ENCODE results near the gene DCAF6. TPM values are rescaled to one million over a fixed set of nuclear protein-coding genes. Genes with fewer than 3 reads are reported as not detected.

The DCAF6 gene
- total RNA-seq, 1 experiment from 2014 or later: 84.6 TPM

DNA sequence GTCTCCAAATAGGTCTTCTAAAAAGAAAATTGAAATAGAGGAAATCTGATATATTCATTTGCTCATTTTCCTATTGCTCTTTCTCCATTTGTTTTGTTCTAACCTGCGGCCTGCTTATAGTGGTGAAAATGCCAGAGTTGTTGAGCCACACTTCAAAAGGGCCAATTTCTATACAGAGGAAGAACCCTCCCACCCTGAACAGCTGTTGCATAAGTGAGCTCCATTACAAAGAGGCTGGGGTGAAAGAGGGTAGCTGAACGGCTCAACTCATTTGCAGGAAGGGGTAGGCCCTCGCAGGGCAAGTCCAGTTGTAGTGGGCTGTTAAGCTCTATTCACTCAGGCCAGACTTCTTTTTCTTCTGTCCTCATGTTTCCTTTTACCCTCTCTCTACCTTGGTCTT is 31.3 kb upstream of the DCAF6 start:
- Histone ChIP-seq H2AFZ (ENCODE audit: low read length) (no peak overlapping the region), H3K36me3 (ENCODE audit: insufficient read depth, low read length) (no peaks in the 10 kb centered on the region), H3K9me3 (ENCODE audit: low read length) (no peaks in the 10 kb centered on the region; the same call in 1 of the 2 replicates), H3K79me2 (ENCODE audit: low read length) (no peaks in the 10 kb centered on the region), H3K27ac (ENCODE audit: low read length) (no peak overlapping the region), H3K27me3 (ENCODE audit: low read length) (0 out of 2 replicates have a peak, but pooled peaks cover 2% of the 10 kb centered on the region), H3K4me3 (ENCODE audit: low read length) (no peak overlapping the region), H3K9me2 (replicated peaks; ENCODE audit: insufficient read depth, low read length) (no peaks in the 10 kb centered on the region), H3K9ac (ENCODE audit: low read length) (no peak overlapping the region), H3K4me1 (ENCODE audit: low read length) (no peaks in the 10 kb centered on the region; the same call in 1 of the 2 replicates), H4K20me1 (ENCODE audit: insufficient read depth, low read depth, low read length) (no peaks in the 10 kb centered on the region), H3K4me2 (ENCODE audit: low read depth, low read length, poor library complexity, severe bottlenecking) (no peak overlapping the region)
- DNase-seq: no peak

GRCh38 chr1:167905671-167906070 is 30.8 kb upstream of the DCAF6 start:
- no peaks in the 10 kb centered on the region for H3K4me1 ChIP-seq (ENCODE audit: low read length)
- H3K27ac ChIP-seq (ENCODE audit: low read length): no peak overlapping the region
- no peaks in the 10 kb centered on the region for H3K79me2 ChIP-seq (ENCODE audit: low read length)
- H3K27me3 ChIP-seq (ENCODE audit: low read length): 0 out of 2 replicates have a peak, but pooled peaks cover 2% of the 10 kb centered on the region
- no peak overlapping the region for H2AFZ ChIP-seq (ENCODE audit: low read length)
- no peak overlapping the region for H3K9ac ChIP-seq (ENCODE audit: low read length)
- no peaks in the 10 kb centered on the region; the same call in 1 of the 2 replicates for H3K9me3 ChIP-seq (ENCODE audit: low read length)
- H4K20me1 ChIP-seq (ENCODE audit: insufficient read depth, low read depth, low read length): no peaks in the 10 kb centered on the region
- H3K36me3 ChIP-seq (ENCODE audit: insufficient read depth, low read length): no peaks in the 10 kb centered on the region
- H3K4me2 ChIP-seq (ENCODE audit: low read depth, low read length, poor library complexity, severe bottlenecking): no peak overlapping the region
- H3K9me2 ChIP-seq (replicated peaks; ENCODE audit: insufficient read depth, low read length): no peaks in the 10 kb centered on the region
- no peak for DNase-seq
- no peak overlapping the region for H3K4me3 ChIP-seq (ENCODE audit: low read length)

DNA sequence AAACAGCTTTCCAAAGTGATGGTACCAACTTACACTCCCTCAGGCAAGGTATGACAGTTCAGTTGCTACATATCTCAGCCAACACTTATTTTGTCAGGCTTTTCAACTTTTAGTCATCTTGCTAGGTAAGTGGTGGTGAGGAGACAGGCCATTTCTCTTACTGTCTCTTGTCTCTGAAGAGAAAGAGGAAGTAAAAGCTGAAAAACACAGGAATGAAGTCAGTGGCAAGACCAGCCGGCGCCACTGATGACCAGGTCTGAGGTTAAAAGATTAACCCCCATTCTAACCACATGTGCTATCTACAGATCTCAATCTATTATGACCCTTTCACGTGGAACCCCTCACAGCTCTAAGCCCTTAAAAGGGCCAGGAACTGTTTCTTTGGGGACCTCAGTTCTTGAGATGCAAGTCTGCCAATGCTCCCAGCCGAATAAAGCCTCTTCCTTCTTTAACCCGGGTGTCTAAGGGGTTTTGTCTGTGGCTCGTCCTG is 26.7 kb upstream of the DCAF6 start:
- Histone ChIP-seq H3K4me2 (ENCODE audit: low read depth, low read length, poor library complexity, severe bottlenecking) (no peak overlapping the region), H3K4me3 (ENCODE audit: low read length) (no peak overlapping the region), H4K20me1 (ENCODE audit: insufficient read depth, low read depth, low read length) (no peaks in the 10 kb centered on the region), H3K9me3 (ENCODE audit: low read length) (no peaks in the 10 kb centered on the region; the same call in 1 of the 2 replicates), H3K27me3 (ENCODE audit: low read length) (0 out of 2 replicates have a peak, but pooled peaks cover 2% of the 10 kb centered on the region), H2AFZ (ENCODE audit: low read length) (no peak overlapping the region), H3K79me2 (ENCODE audit: low read length) (no peaks in the 10 kb centered on the region), H3K9ac (ENCODE audit: low read length) (no peak overlapping the region), H3K36me3 (ENCODE audit: insufficient read depth, low read length) (no peaks in the 10 kb centered on the region), H3K4me1 (ENCODE audit: low read length) (no peaks in the 10 kb centered on the region), H3K9me2 (replicated peaks; ENCODE audit: insufficient read depth, low read length) (no peaks in the 10 kb centered on the region), H3K27ac (ENCODE audit: low read length) (no peak overlapping the region)
- no peak for DNase-seq

- Histone ChIP-seq H3K4me1 (ENCODE audit: low read length) (no peaks in the 10 kb centered on the region), H3K4me2 (ENCODE audit: low read depth, low read length, poor library complexity, severe bottlenecking) (no peak overlapping the region), H2AFZ (ENCODE audit: low read length) (no peak overlapping the region), H3K9ac (ENCODE audit: low read length) (no peak overlapping the region), H3K27me3 (ENCODE audit: low read length) (0 out of 2 replicates have a peak, but pooled peaks cover 2% of the 10 kb centered on the region), H3K4me3 (ENCODE audit: low read length) (no peak overlapping the region), H3K9me2 (replicated peaks; ENCODE audit: insufficient read depth, low read length) (no peaks in the 10 kb centered on the region), H4K20me1 (ENCODE audit: insufficient read depth, low read depth, low read length) (no peaks in the 10 kb centered on the region), H3K79me2 (ENCODE audit: low read length) (no peaks in the 10 kb centered on the region), H3K27ac (ENCODE audit: low read length) (no peak overlapping the region), H3K9me3 (ENCODE audit: low read length) (no peaks in the 10 kb centered on the region; the same call in 1 of the 2 replicates), H3K36me3 (ENCODE audit: insufficient read depth, low read length) (no peaks in the 10 kb centered on the region)
- DNase-seq: no peak
Measured at GRCh38 chr1:167910530-167910929, 26.0 kb upstream of the DCAF6 start.

DNA sequence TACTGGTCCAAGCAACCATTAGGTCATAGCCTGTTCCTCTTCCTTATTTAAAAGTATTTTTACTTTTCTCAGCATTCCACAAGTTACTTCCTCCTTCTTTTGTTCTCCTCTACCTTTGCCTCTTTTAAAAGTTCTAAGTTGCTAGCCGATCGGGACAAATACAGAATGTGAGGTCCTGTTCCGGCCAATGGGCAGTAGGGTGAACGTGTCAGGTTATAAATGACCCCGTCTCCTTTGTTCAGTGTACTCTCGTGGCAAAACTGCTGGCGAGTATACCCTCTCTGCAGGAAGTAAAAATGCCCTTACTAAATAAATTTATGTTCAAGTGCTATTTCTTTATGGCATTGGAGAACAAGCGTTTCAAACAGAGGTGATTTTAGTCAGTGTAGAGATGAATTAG is 25.1 kb upstream of the DCAF6 start:
- Histone ChIP-seq H3K36me3 (ENCODE audit: insufficient read depth, low read length) (no peaks in the 10 kb centered on the region), H3K4me3 (ENCODE audit: low read length) (no peak overlapping the region), H3K9me3 (ENCODE audit: low read length) (no peaks in the 10 kb centered on the region; the same call in 1 of the 2 replicates), H3K27me3 (ENCODE audit: low read length) (0 out of 2 replicates have a peak, but pooled peaks cover 2% of the 10 kb centered on the region), H3K27ac (ENCODE audit: low read length) (no peak overlapping the region), H2AFZ (ENCODE audit: low read length) (no peak overlapping the region), H3K4me1 (ENCODE audit: low read length) (no peaks in the 10 kb centered on the region), H3K4me2 (ENCODE audit: low read depth, low read length, poor library complexity, severe bottlenecking) (no peak overlapping the region), H3K79me2 (ENCODE audit: low read length) (no peaks in the 10 kb centered on the region), H4K20me1 (ENCODE audit: insufficient read depth, low read depth, low read length) (no peaks in the 10 kb centered on the region), H3K9me2 (replicated peaks; ENCODE audit: insufficient read depth, low read length) (no peaks in the 10 kb centered on the region), H3K9ac (ENCODE audit: low read length) (no peak overlapping the region)
- no peak for DNase-seq

DNA sequence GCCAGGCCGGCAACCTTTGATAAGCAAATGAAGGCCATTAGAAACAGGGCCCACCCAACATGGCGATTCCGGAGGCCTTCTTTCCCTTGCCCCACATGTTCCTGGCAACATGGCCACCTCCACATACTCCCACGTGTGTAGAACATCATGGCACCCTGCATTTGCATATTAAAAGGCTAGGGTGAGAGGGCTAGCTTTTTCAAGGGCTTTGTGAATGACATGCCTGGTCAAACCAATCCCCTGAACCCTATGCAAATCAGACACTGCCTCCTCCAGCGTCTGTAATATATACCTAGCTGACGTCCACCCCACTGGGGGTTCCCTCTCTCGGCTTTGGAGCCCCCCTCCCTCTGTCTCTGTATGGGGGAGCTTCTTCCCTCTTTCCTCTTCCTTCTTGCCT is 24.2 kb upstream of the DCAF6 start:
- DNase-seq: no peak
- Histone ChIP-seq H3K27me3 (ENCODE audit: low read length) (0 out of 2 replicates have a peak, but pooled peaks cover 2% of the 10 kb centered on the region), H3K4me2 (ENCODE audit: low read depth, low read length, poor library complexity, severe bottlenecking) (no peak overlapping the region), H4K20me1 (ENCODE audit: insufficient read depth, low read depth, low read length) (no peaks in the 10 kb centered on the region), H3K36me3 (ENCODE audit: insufficient read depth, low read length) (peaks cover 4% of the 10 kb centered on the region; the same call in 1 of the 2 replicates), H3K27ac (ENCODE audit: low read length) (no peak overlapping the region), H3K9me2 (replicated peaks; ENCODE audit: insufficient read depth, low read length) (no peaks in the 10 kb centered on the region), H3K4me1 (ENCODE audit: low read length) (no peaks in the 10 kb centered on the region), H2AFZ (ENCODE audit: low read length) (no peak overlapping the region), H3K9ac (ENCODE audit: low read length) (no peak overlapping the region), H3K9me3 (ENCODE audit: low read length) (no peaks in the 10 kb centered on the region; the same call in 1 of the 2 replicates), H3K79me2 (ENCODE audit: low read length) (no peaks in the 10 kb centered on the region), H3K4me3 (ENCODE audit: low read length) (no peak overlapping the region)

DNA sequence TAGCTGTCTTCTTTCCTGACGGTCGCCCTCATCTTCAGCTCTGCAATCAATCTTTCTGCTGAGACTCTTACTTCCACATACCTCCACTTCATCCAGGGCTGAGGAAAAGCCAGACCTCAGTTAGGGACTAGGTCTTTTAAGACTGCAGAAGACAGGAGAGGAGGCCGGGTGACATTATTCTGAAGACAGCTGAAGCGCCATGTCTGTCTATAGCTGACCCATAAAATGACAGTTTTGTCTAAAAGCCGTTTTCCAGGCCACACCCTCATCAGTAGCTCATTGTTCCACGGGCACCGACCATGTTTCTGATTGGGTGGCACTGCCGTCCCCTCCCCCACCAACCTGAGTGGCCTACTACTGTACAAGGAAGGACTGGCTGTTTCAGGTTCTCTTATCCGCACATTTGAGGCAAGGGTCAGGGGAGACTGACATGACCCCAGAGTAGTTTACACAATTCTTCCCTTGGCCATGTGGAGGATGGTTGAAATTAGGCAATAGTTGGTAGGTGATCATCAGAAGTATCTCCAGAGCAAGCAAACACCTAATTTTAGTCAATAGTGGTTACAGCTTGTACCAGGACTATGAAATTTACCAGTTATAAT is 22.5 kb upstream of the DCAF6 start, which contains the start of gene ADCY10:
Gene ADCY10 (minus strand): TSS at position 240 of the 602 bp plus-strand sequence. CDS start 8,994 bp downstream, outside the sequence.
- no peak for DNase-seq
- Histone ChIP-seq H3K9me3 (ENCODE audit: low read length) (no peaks in the 10 kb centered on the region; the same call in 1 of the 2 replicates), H3K79me2 (ENCODE audit: low read length) (no peaks in the 10 kb centered on the region), H3K36me3 (ENCODE audit: insufficient read depth, low read length) (peaks cover 12% of the 10 kb centered on the region; the same call in 1 of the 2 replicates), H3K4me3 (ENCODE audit: low read length) (no peak within 1 kb of the TSS), H4K20me1 (ENCODE audit: insufficient read depth, low read depth, low read length) (no peaks in the 10 kb centered on the region), H3K27me3 (ENCODE audit: low read length) (no peaks in the 10 kb centered on the region), H3K4me2 (ENCODE audit: low read depth, low read length, poor library complexity, severe bottlenecking) (no peak within 1 kb of the TSS), H3K9me2 (replicated peaks; ENCODE audit: insufficient read depth, low read length) (no peaks in the 10 kb centered on the region), H3K9ac (ENCODE audit: low read length) (no peak within 1 kb of the TSS), H3K4me1 (ENCODE audit: low read length) (no peaks in the 10 kb centered on the region), H2AFZ (ENCODE audit: low read length) (no peak within 1 kb of the TSS), H3K27ac (ENCODE audit: low read length) (no peak within 1 kb of the TSS)

GRCh38 chr1:167915569-167915968 is 20.9 kb upstream of the DCAF6 start:
- Histone ChIP-seq H3K9me3 (ENCODE audit: low read length) (no peaks in the 10 kb centered on the region), H3K4me1 (ENCODE audit: low read length) (no peaks in the 10 kb centered on the region), H3K9me2 (replicated peaks; ENCODE audit: insufficient read depth, low read length) (no peaks in the 10 kb centered on the region), H3K27me3 (ENCODE audit: low read length) (no peaks in the 10 kb centered on the region), H3K36me3 (ENCODE audit: insufficient read depth, low read length) (peaks cover 16% of the 10 kb centered on the region; the same call in 1 of the 2 replicates), H2AFZ (ENCODE audit: low read length) (no peak overlapping the region), H3K27ac (ENCODE audit: low read length) (no peak overlapping the region), H3K9ac (ENCODE audit: low read length) (no peak overlapping the region), H3K4me3 (ENCODE audit: low read length) (no peak overlapping the region), H4K20me1 (ENCODE audit: insufficient read depth, low read depth, low read length) (no peaks in the 10 kb centered on the region), H3K79me2 (ENCODE audit: low read length) (peaks cover 11% of the 10 kb centered on the region; the same call in 1 of the 2 replicates), H3K4me2 (ENCODE audit: low read depth, low read length, poor library complexity, severe bottlenecking) (no peak overlapping the region)
- no peak for DNase-seq
